Endodermal cell (in vitro differentiated cells): ENCODE measurements around the gene CCDC68. TPM values are rescaled to one million over a fixed set of nuclear protein-coding genes. Genes with fewer than 3 reads are reported as not detected.

Experiments used
- DNase-seq: peaks from one replicate; pipeline ENCODE4 v3.0.0-alpha.2; 2017
- H3K27ac ChIP-seq: 2 replicates; pipeline ENCODE4 v1.5.1; 2013; ENCODE audit warnings: mild to moderate bottlenecking, low read depth, low read length, moderate library complexity
- H3K27me3 ChIP-seq: 2 replicates; pipeline ENCODE4 v1.6.1; 2013; ENCODE audit warnings: mild to moderate bottlenecking, low read length, moderate library complexity; ENCODE audit not compliant: insufficient read depth, control insufficient read depth, poor library complexity, severe bottlenecking
- H3K36me3 ChIP-seq: 2 replicates; pipeline ENCODE4 v1.7.0; 2013; ENCODE audit warnings: mild to moderate bottlenecking, low read length, moderate library complexity; ENCODE audit not compliant: control insufficient read depth, insufficient read depth
- H3K4me1 ChIP-seq: one replicate; pipeline ENCODE4 v1.7.0; 2013; ENCODE audit warnings: low read length; ENCODE audit not compliant: control insufficient read depth, insufficient read depth
- H3K4me3 ChIP-seq: 2 replicates; pipeline ENCODE4 v1.5.1; 2013; ENCODE audit warnings: mild to moderate bottlenecking, low read length, moderate library complexity
- H3K9ac ChIP-seq: 2 replicates; pipeline ENCODE4 v1.6.1; 2013; ENCODE audit warnings: mild to moderate bottlenecking, low read length, moderate library complexity; ENCODE audit not compliant: poor library complexity, severe bottlenecking; ENCODE audit errors: extremely low read depth
- H3K9me3 ChIP-seq: 2 replicates; pipeline ENCODE4 v1.6.1; 2013; ENCODE audit warnings: mild to moderate bottlenecking, low read length, moderate library complexity; ENCODE audit not compliant: control insufficient read depth
- H3K27ac Mint-ChIP-seq: 2 replicates; pipeline ENCODE4 v1.8.0; 2020; ENCODE audit warnings: mixed read lengths
- H3K27me3 Mint-ChIP-seq: 2 replicates; pipeline ENCODE4 v1.8.0; 2021; ENCODE audit warnings: mild to moderate bottlenecking, mixed read lengths; ENCODE audit not compliant: insufficient read depth
- H3K36me3 Mint-ChIP-seq: 2 replicates; pipeline ENCODE4 v1.8.0; 2020; ENCODE audit warnings: low read depth, mixed read lengths
- H3K4me1 Mint-ChIP-seq: 2 replicates; pipeline ENCODE4 v1.8.0; 2020; ENCODE audit warnings: mixed read lengths
- H3K4me3 Mint-ChIP-seq: 2 replicates; pipeline ENCODE4 v1.8.0; 2020; ENCODE audit warnings: mild to moderate bottlenecking, moderate library complexity, mixed read lengths
- H3K9me3 Mint-ChIP-seq: 2 replicates; pipeline ENCODE4 v1.8.0; 2020; ENCODE audit warnings: mild to moderate bottlenecking, mixed read lengths
- WGBS, 2 experiments: methylation state at CpG; one replicate each; pipeline versions ENCODE4 v1.1.5 to v1.1.7; 2013; ENCODE audit warnings: missing lambda C conversion rate in 2 of 2, mixed read lengths in 1 of 2; ENCODE audit not compliant: insufficient coverage in 1 of 2, insufficient read length in 1 of 2; 5-methylcytosine and 5-hydroxymethylcytosine counted together
- total RNA-seq, 2 donors: library from RNA; stranded (reverse); fragmentation: NEBNext Ultra II Directional in 1 of 2; extraction: Animal tissue kit (Norgen Biotek cat#: 25700) in 1 of 2; gene quantifications; 2 replicates in 1 of 2; 3 replicates in 1 of 2; pipeline ENCODE4 v1.2.1, GENCODE V29; 2021
- TF ChIP-seq, protein P1 (sequence below): fragments of 200-600 bp; sonication (generic); conservative IDR thresholded peaks from 2 replicates; pipeline ENCODE4 v1.5.0; 2021; ENCODE audit warnings: antibody characterized with exemption, mild to moderate bottlenecking

CCDC68 gene
- total RNA-seq, 2 donors from 2014 or later = 0.53 to 0.80 TPM

DNA sequence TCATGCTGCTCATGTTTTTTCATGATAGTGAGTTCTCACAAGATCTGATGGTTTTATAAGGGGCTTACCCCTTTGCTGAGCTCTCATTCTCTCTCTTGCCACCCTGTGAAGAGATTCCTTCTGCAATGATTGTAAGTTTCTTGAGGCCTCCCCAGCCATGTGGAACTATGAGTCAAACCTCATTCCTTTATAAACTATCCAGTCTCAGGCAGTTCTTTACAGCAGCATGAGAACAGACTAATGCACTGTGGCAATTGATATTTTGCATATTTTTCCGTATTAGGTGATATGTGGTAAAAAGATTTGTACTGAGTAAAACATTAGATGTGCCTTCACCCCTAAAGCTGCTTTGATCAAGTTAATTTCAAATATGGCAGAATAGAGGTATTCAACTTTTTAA, 82.2 kb downstream of the CCDC68 start:
- Histone ChIP-seq H3K4me3 (no peak overlapping the region), H3K27ac (no peak overlapping the region), H3K27me3 (no peaks in the 10 kb centered on the region), H3K9me3 (peaks cover 5% of the 10 kb centered on the region), H3K9ac (no peak overlapping the region), H3K4me1 (peaks cover 23% of the 10 kb centered on the region), H3K36me3 (no peaks in the 10 kb centered on the region)
- Mint-ChIP-seq H3K4me1 (peaks cover 35% of the 10 kb centered on the region), H3K27ac (no peak overlapping the region), H3K27me3 (no peaks in the 10 kb centered on the region), H3K9me3 (peaks cover 6% of the 10 kb centered on the region), H3K36me3 (no peaks in the 10 kb centered on the region), H3K4me3 (no peak overlapping the region)
- WGBS, 2 experiments = 94 to 100% methylated on average over 1 of the region's 1 CpG
- TF ChIP-seq, protein P1, sequence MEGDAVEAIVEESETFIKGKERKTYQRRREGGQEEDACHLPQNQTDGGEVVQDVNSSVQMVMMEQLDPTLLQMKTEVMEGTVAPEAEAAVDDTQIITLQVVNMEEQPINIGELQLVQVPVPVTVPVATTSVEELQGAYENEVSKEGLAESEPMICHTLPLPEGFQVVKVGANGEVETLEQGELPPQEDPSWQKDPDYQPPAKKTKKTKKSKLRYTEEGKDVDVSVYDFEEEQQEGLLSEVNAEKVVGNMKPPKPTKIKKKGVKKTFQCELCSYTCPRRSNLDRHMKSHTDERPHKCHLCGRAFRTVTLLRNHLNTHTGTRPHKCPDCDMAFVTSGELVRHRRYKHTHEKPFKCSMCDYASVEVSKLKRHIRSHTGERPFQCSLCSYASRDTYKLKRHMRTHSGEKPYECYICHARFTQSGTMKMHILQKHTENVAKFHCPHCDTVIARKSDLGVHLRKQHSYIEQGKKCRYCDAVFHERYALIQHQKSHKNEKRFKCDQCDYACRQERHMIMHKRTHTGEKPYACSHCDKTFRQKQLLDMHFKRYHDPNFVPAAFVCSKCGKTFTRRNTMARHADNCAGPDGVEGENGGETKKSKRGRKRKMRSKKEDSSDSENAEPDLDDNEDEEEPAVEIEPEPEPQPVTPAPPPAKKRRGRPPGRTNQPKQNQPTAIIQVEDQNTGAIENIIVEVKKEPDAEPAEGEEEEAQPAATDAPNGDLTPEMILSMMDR = no peak
- no peak for DNase-seq

DNA sequence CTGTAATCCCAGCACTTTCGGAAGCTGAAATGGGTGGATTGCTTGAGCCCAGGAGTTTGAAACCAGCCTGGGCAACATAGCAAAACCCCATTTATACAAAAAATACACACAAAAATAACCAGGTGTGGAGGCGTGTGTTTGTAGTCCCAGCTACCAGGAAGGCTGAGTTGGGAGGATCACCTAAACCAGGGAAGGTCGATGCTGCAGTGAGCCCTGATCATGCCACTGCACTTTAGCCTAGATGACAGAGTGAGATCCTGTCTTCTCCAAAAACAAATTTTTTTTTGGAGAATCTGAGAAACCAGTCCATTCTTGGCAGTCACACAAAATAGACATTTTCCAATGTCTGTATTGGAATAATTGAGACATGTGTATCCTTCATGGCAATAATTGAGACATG, 84.2 kb downstream of the CCDC68 start:
- no peaks in the 10 kb centered on the region for H3K27me3 Mint-ChIP-seq
- peaks cover 5% of the 10 kb centered on the region for H3K9me3 ChIP-seq
- no peak overlapping the region for H3K27ac ChIP-seq
- H3K4me3 ChIP-seq = no peak overlapping the region
- no peak overlapping the region for H3K27ac Mint-ChIP-seq
- no peak overlapping the region for H3K4me3 Mint-ChIP-seq
- peaks cover 18% of the 10 kb centered on the region for H3K4me1 Mint-ChIP-seq
- H3K4me1 ChIP-seq = peaks cover 13% of the 10 kb centered on the region
- H3K36me3 Mint-ChIP-seq = no peaks in the 10 kb centered on the region
- DNase-seq = no peak
- no peaks in the 10 kb centered on the region for H3K27me3 ChIP-seq
- WGBS, 2 experiments = 96 to 97% methylated on average over 3 of the region's 3 CpGs
- H3K9ac ChIP-seq = no peak overlapping the region
- peaks cover 6% of the 10 kb centered on the region for H3K9me3 Mint-ChIP-seq
- TF ChIP-seq, protein P1 = no peak
- no peaks in the 10 kb centered on the region for H3K36me3 ChIP-seq

DNA sequence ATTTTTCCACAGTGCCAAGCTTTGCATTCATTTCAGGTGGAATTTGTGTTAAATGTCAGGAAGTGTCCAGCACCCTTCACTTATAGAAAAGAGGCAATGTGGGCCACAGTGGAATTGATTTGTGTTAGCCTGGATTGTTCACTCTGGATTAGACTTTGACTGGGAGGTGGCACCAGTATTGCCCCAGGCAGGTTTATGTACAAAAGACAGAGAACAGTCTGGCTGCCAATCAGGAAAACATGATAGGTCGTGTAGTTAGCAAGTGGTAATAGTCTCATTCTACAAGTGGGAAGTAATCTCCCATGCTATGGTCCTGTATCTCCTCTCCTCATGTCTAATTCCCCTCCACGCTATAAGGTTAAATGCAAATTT, 85.4 kb downstream of the CCDC68 start:
- H3K4me3 Mint-ChIP-seq = no peak overlapping the region
- H3K4me1 ChIP-seq = peaks cover 2% of the 10 kb centered on the region
- no peaks in the 10 kb centered on the region for H3K36me3 Mint-ChIP-seq
- peaks cover 5% of the 10 kb centered on the region for H3K9me3 ChIP-seq
- H3K27me3 ChIP-seq = no peaks in the 10 kb centered on the region
- H3K36me3 ChIP-seq = no peaks in the 10 kb centered on the region
- H3K4me3 ChIP-seq = no peak overlapping the region
- no peaks in the 10 kb centered on the region for H3K27me3 Mint-ChIP-seq
- 85 to 90% methylated on average over 1 to 2 of the region's 2 CpGs for WGBS, 2 experiments
- H3K27ac ChIP-seq = no peak overlapping the region
- H3K27ac Mint-ChIP-seq = no peak overlapping the region
- H3K9me3 Mint-ChIP-seq = peaks cover 6% of the 10 kb centered on the region
- peaks cover 8% of the 10 kb centered on the region for H3K4me1 Mint-ChIP-seq
- H3K9ac ChIP-seq = no peak overlapping the region
- TF ChIP-seq, protein P1 = no peak
- no peak for DNase-seq
